K562 (cell line): ENCODE data around the gene MDN1. TPM values are rescaled to one million over a fixed set of nuclear protein-coding genes. Genes with fewer than 3 reads are reported as not detected.

Experiments used
- CBX5 ChIP-seq: IDR thresholded peaks from 2 replicates; pipeline ENCODE4 v1.6.1; 2014; ENCODE audit warnings: low read depth, borderline replicate concordance
- CREB3L1 ChIP-seq: fragments of 450-650 bp; IDR thresholded peaks from 2 replicates; pipeline ENCODE4 v1.6.1; 2014; ENCODE audit warnings: low read depth, mild to moderate bottlenecking, moderate library complexity, borderline replicate concordance
- CXXC5 ChIP-seq: fragments of 250-450 bp; sonication (Bioruptor Pico); IDR thresholded peaks from 2 replicates; pipeline ENCODE4 v1.8.0; 2022; ENCODE audit warnings: inconsistent platforms, mild to moderate bottlenecking, moderate library complexity
- EP400 ChIP-seq: fragments of 450-650 bp; IDR thresholded peaks from 2 replicates; pipeline ENCODE4 v1.6.1; 2017; ENCODE audit warnings: antibody characterized with exemption, mild to moderate bottlenecking, moderate library complexity
- HBP1 ChIP-seq: fragments of 450-650 bp; formaldehyde crosslinking; IDR thresholded peaks from 2 replicates; pipeline ENCODE4 v1.4.0; 2022; ENCODE audit warnings: missing genetic modification characterization
- HNRNPH1 ChIP-seq: fragments of 200-400 bp; formaldehyde crosslinking; optimal IDR thresholded peaks from 2 replicates; pipeline ENCODE3; 2017; ENCODE audit warnings: low read depth, mild to moderate bottlenecking, low read length, moderate library complexity
- ILF3 ChIP-seq: fragments of 450-650 bp; IDR thresholded peaks from 2 replicates; pipeline ENCODE4 v1.6.1; 2018; ENCODE audit warnings: antibody characterized with exemption, mild to moderate bottlenecking, moderate library complexity, borderline replicate concordance
- L3MBTL2 ChIP-seq: fragments of 450-650 bp; IDR thresholded peaks from 2 replicates; pipeline ENCODE4 v1.6.1; 2016; ENCODE audit warnings: mild to moderate bottlenecking, moderate library complexity
- MAFK ChIP-seq: IDR thresholded peaks from 2 replicates; pipeline ENCODE4 v1.6.1; 2011; ENCODE audit warnings: low read length, improper control_type of control experiment
- PATZ1 ChIP-seq: fragments of 250-450 bp; sonication (Bioruptor Pico); IDR thresholded peaks from 2 replicates; pipeline ENCODE4 v1.5.0; 2020; ENCODE audit warnings: mild to moderate bottlenecking, borderline replicate concordance
- POU5F1 ChIP-seq: fragments of 150-350 bp; IDR thresholded peaks from 2 replicates; pipeline ENCODE4 v1.6.1; 2014; ENCODE audit warnings: borderline replicate concordance, low read length, low read depth, mild to moderate bottlenecking; ENCODE audit not compliant: partially characterized antibody
- SRSF3 ChIP-seq: fragments of 200-400 bp; formaldehyde crosslinking; IDR thresholded peaks from 2 replicates; pipeline ENCODE4 v1.6.1; 2016; ENCODE audit warnings: mild to moderate bottlenecking, low read length, moderate library complexity; ENCODE audit not compliant: insufficient read depth
- THAP12 ChIP-seq: fragments of 250-450 bp; sonication (Bioruptor Pico); IDR thresholded peaks from 2 replicates; pipeline ENCODE4 v1.9.0; 2021; ENCODE audit warnings: mild to moderate bottlenecking, inconsistent platforms
- polyA plus RNA-seq, 8 experiments: library from polyadenylated mRNA; depleted of rRNA in 4 of 8; stranded (reverse) in 5 of 8; unstranded in 3 of 8; fragments of >200 nt; fragmentation: Nextera tagmentation in 2 of 8; fragmentation: Illumina TruSeq in 1 of 8; extraction: Ambion mirVana in 2 of 8; extraction: Trizol in 1 of 8; gene quantifications; 2 replicates each; pipeline versions ENCODE4 v1.2.1 to v1.2.3, GENCODE V29; 2011 to 2014; ENCODE audit warnings: inconsistent platforms in 1 of 8, missing spikeins in 1 of 8
- total RNA-seq, 7 experiments: library from RNA; depleted of rRNA in 6 of 7; stranded (reverse); fragments of >200 nt in 6 of 7; fragmentation: Illumina TruSeq in 2 of 7; extraction: Trizol in 2 of 7; gene quantifications; 2 replicates each; pipeline versions ENCODE4 v1.2.1 to v1.2.3, GENCODE V29; 2011 to 2021; ENCODE audit warnings: low replicate concordance in 1 of 7
- TF ChIP-seq, protein P1 (sequence below): fragments of 450-650 bp; formaldehyde crosslinking; conservative IDR thresholded peaks from 2 replicates; pipeline ENCODE4 v1.4.0; 2022; ENCODE audit warnings: mild to moderate bottlenecking, missing genetic modification characterization
- TF ChIP-seq, protein P2 (sequence below): fragments of 250-450 bp; sonication (Bioruptor Pico); IDR thresholded peaks from 2 replicates; pipeline ENCODE4 v1.5.0; 2021

MDN1 gene
- total and polyA plus RNA-seq, 9 of the 15 experiments (the other 6 are each of a cell fraction or from before 2014, with no cell fraction given) = 25.6 to 93.6 (median 43.0) TPM

GRCh38 chr6:89638320-89639195, 181.0 kb downstream of the MDN1 start, which contains the start of gene LYRM2 (continued):
- TF ChIP-seq, protein P1, sequence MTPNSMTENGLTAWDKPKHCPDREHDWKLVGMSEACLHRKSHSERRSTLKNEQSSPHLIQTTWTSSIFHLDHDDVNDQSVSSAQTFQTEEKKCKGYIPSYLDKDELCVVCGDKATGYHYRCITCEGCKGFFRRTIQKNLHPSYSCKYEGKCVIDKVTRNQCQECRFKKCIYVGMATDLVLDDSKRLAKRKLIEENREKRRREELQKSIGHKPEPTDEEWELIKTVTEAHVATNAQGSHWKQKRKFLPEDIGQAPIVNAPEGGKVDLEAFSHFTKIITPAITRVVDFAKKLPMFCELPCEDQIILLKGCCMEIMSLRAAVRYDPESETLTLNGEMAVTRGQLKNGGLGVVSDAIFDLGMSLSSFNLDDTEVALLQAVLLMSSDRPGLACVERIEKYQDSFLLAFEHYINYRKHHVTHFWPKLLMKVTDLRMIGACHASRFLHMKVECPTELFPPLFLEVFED = no peak
- TF ChIP-seq SRSF3 = no peak
- TF ChIP-seq, protein P2, sequence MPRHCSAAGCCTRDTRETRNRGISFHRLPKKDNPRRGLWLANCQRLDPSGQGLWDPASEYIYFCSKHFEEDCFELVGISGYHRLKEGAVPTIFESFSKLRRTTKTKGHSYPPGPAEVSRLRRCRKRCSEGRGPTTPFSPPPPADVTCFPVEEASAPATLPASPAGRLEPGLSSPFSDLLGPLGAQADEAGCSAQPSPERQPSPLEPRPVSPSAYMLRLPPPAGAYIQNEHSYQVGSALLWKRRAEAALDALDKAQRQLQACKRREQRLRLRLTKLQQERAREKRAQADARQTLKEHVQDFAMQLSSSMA (CRISPR knock-in tag) = no peak
- TF ChIP-seq HNRNPH1 = no peak
- TF ChIP-seq HBP1 (CRISPR knock-in tag) = no peak
- TF ChIP-seq PATZ1 (CRISPR knock-in tag) = no peak
- peak; percentile 75 for TF ChIP-seq CXXC5 (CRISPR knock-in tag)
- TF ChIP-seq ILF3 = no peak
- TF ChIP-seq L3MBTL2 = peak; percentile 89
- no peak for TF ChIP-seq POU5F1
- TF ChIP-seq EP400 = peak; percentile 91
- no peak for TF ChIP-seq CBX5
- peak; percentile 13; the same call in 1 of the 2 replicates for TF ChIP-seq CREB3L1
- TF ChIP-seq THAP12 (CRISPR knock-in tag) = peak; percentile 55
- no peak for TF ChIP-seq MAFK
